GM23248 (cell line): ENCODE measurements around the gene KIZ. TPM values are rescaled to one million over a fixed set of nuclear protein-coding genes. Genes with fewer than 3 reads are reported as not detected.

Experiments used
- DNase-seq: peaks from one replicate; pipeline ENCODE4 v3.0.0-alpha.2; 2015
- H2AFZ ChIP-seq: fragments of 200-600 bp; sonication (generic); 2 replicates; pipeline ENCODE4 v1.6.1; 2016; ENCODE audit warnings: antibody characterized with exemption
- H3F3A ChIP-seq: fragments of 200-600 bp; sonication (generic); 2 replicates; pipeline ENCODE4 v1.6.1; 2016; ENCODE audit warnings: mild to moderate bottlenecking, antibody characterized with exemption, mixed run types; ENCODE audit not compliant: insufficient read depth
- H3K27ac ChIP-seq: fragments of 200-600 bp; sonication (generic); 2 replicates; pipeline ENCODE4 v1.5.1; 2016; ENCODE audit warnings: mild to moderate bottlenecking
- H3K27me3 ChIP-seq: fragments of 200-600 bp; sonication (generic); replicated peaks from 2 replicates; pipeline ENCODE4 v1.6.1; 2016; ENCODE audit warnings: mild to moderate bottlenecking; ENCODE audit not compliant: insufficient read depth
- H3K36me3 ChIP-seq: fragments of 200-600 bp; sonication (generic); 2 replicates; pipeline ENCODE4 v1.6.1; 2016; ENCODE audit warnings: low read depth, mild to moderate bottlenecking
- H3K4me1 ChIP-seq: fragments of 200-600 bp; sonication (generic); 2 replicates; pipeline ENCODE4 v1.6.1; 2016; ENCODE audit warnings: mild to moderate bottlenecking; ENCODE audit not compliant: insufficient read depth
- H3K4me2 ChIP-seq: fragments of 200-600 bp; sonication (generic); one replicate; pipeline ENCODE4 v1.6.1; 2016; ENCODE audit warnings: mild to moderate bottlenecking; ENCODE audit not compliant: unreplicated experiment
- H3K4me3 ChIP-seq: fragments of 200-600 bp; sonication (generic); 2 replicates; pipeline ENCODE4 v1.5.1; 2016; ENCODE audit warnings: mild to moderate bottlenecking
- H3K79me2 ChIP-seq: fragments of 200-600 bp; sonication (generic); 2 replicates; pipeline ENCODE4 v1.6.1; 2016; ENCODE audit warnings: mild to moderate bottlenecking; ENCODE audit not compliant: insufficient read depth
- H3K9ac ChIP-seq: fragments of 200-600 bp; sonication (generic); 2 replicates; pipeline ENCODE4 v1.6.1; 2016; ENCODE audit warnings: mild to moderate bottlenecking
- H3K9me2 ChIP-seq: fragments of 200-600 bp; sonication (generic); 2 replicates; pipeline ENCODE4 v1.6.1; 2016; ENCODE audit warnings: mixed run types, mild to moderate bottlenecking, moderate library complexity; ENCODE audit not compliant: insufficient read depth
- H3K9me3 ChIP-seq: fragments of 200-600 bp; sonication (generic); one replicate; pipeline ENCODE4 v1.6.1; 2017; ENCODE audit warnings: low read depth
- H4K20me1 ChIP-seq: fragments of 200-600 bp; sonication (generic); 2 replicates; pipeline ENCODE4 v1.6.0; 2016; ENCODE audit not compliant: insufficient read depth
- EZH2 ChIP-seq: fragments of 200-600 bp; sonication (generic); IDR thresholded peaks from 2 replicates; pipeline ENCODE4 v1.6.1; 2018; ENCODE audit warnings: antibody characterized with exemption, mild to moderate bottlenecking; ENCODE audit not compliant: insufficient read depth, poor library complexity, severe bottlenecking
- EZH2phosphoT487 ChIP-seq: fragments of 200-600 bp; sonication (generic); IDR thresholded peaks from 2 replicates; pipeline ENCODE4 v1.6.1; 2018; ENCODE audit warnings: antibody characterized with exemption, moderate library complexity, mild to moderate bottlenecking, low read depth; ENCODE audit not compliant: insufficient read depth
- WGBS, 2 experiments: methylation state at CpG; one replicate each; pipeline ENCODE4 v1.1.6; 2015 to 2017; ENCODE audit warnings: low lambda C conversion rate in 2 of 2, low coverage in 1 of 2; ENCODE audit errors: missing lambda C conversion rate in 2 of 2; 5-methylcytosine and 5-hydroxymethylcytosine counted together
- in situ Hi-C: fragments of 300-500 bp; cut with MboI; formaldehyde crosslinking; loops from 2 replicates; pipeline ENCODE4 v1.15.0; 2020
- polyA plus RNA-seq: library from polyadenylated mRNA; unstranded; fragments of >200 nt; fragmentation: Nextera tagmentation; extraction: Ambion mirVana; gene quantifications from 2 replicates; pipeline ENCODE4 v1.2.1, GENCODE V29; 2016
- total RNA-seq: library from RNA; depleted of rRNA; stranded (reverse); fragments of >200 nt; shearing (Covaris generic); gene quantifications from 2 replicates; pipeline ENCODE4 v1.2.3, GENCODE V29; 2014

The KIZ gene
- total and polyA plus RNA-seq, 2 experiments from 2014 or later: 15.4 to 24.5 TPM

- no peaks in the 10 kb centered on the region for H4K20me1 ChIP-seq
- H3K27me3 ChIP-seq: no peaks in the 10 kb centered on the region
- in situ Hi-C loops: no loop called here
- no peak overlapping the region for H3K4me2 ChIP-seq
- peaks cover 6% of the 10 kb centered on the region for H3K4me1 ChIP-seq
- peaks cover 6% of the 10 kb centered on the region; the same call in 1 of the 2 replicates for H3K36me3 ChIP-seq
- no peak overlapping the region for H3K9ac ChIP-seq
- no peaks in the 10 kb centered on the region for H3K9me3 ChIP-seq
- no peaks in the 10 kb centered on the region for H3K79me2 ChIP-seq
- no peak for DNase-seq
- no peak overlapping the region for H2AFZ ChIP-seq
- H3F3A ChIP-seq: peaks cover 18% of the 10 kb centered on the region; the same call in 1 of the 2 replicates
- H3K9me2 ChIP-seq: no peaks in the 10 kb centered on the region
- no peak overlapping the region for H3K4me3 ChIP-seq
- TF ChIP-seq EZH2phosphoT487 (no peak), EZH2 (no peak)
- 74 to 81% methylated on average over 2 of the region's 2 CpGs for WGBS, 2 experiments
- no peak overlapping the region for H3K27ac ChIP-seq
These were observed 48.8 kb downstream of the KIZ start for GRCh38 chr20:21174516-21175239.

- Histone ChIP-seq H3K27me3 (no peaks in the 10 kb centered on the region), H3K4me1 (peaks cover 12% of the 10 kb centered on the region), H3K9ac (no peak overlapping the region), H3K36me3 (peaks cover 6% of the 10 kb centered on the region; the same call in 1 of the 2 replicates), H3K9me3 (no peaks in the 10 kb centered on the region), H3K9me2 (no peaks in the 10 kb centered on the region), H3K79me2 (0 out of 2 replicates have a peak, but pooled peaks cover 3% of the 10 kb centered on the region), H3F3A (peaks cover 19% of the 10 kb centered on the region; the same call in 1 of the 2 replicates), H4K20me1 (no peaks in the 10 kb centered on the region), H3K4me2 (no peak overlapping the region), H3K4me3 (no peak overlapping the region), H2AFZ (no peak overlapping the region), H3K27ac (no peak overlapping the region)
- in situ Hi-C loops: no loop called here
- no peak for DNase-seq
- TF ChIP-seq EZH2 (no peak), EZH2phosphoT487 (no peak)
These were observed 49.6 kb downstream of the KIZ start for GRCh38 chr20:21175433-21175832.

- no peak overlapping the region for H3K4me3 ChIP-seq
- no peak for DNase-seq
- no peak overlapping the region for H2AFZ ChIP-seq
- in situ Hi-C loops: no loop called here
- H3K36me3 ChIP-seq: peaks cover 6% of the 10 kb centered on the region; the same call in 1 of the 2 replicates
- no peaks in the 10 kb centered on the region for H4K20me1 ChIP-seq
- H3K9me3 ChIP-seq: no peaks in the 10 kb centered on the region
- H3K4me2 ChIP-seq: no peak overlapping the region
- peaks cover 28% of the 10 kb centered on the region for H3F3A ChIP-seq
- no peaks in the 10 kb centered on the region for H3K27me3 ChIP-seq
- peaks cover 19% of the 10 kb centered on the region for H3K4me1 ChIP-seq
- TF ChIP-seq EZH2phosphoT487: no peak
- TF ChIP-seq EZH2: no peak
- H3K79me2 ChIP-seq: 0 out of 2 replicates have a peak, but pooled peaks cover 4% of the 10 kb centered on the region
- H3K9ac ChIP-seq: no peak overlapping the region
- no peak overlapping the region for H3K27ac ChIP-seq
- no peaks in the 10 kb centered on the region for H3K9me2 ChIP-seq
- WGBS, 2 experiments: 74 to 83% methylated on average over 2 of the region's 2 CpGs
These were observed 51.9 kb downstream of the KIZ start for GRCh38 chr20:21177767-21178166.

- peak; percentile 82 for DNase-seq
These were observed 53.9 kb downstream of the KIZ start for GRCh38 chr20:21179757-21180156.

More at GRCh38 chr20:21179757-21180156, 53.9 kb downstream of the KIZ start:
- H3K27ac ChIP-seq: peak overlapping the region; percentile 83
- no peaks in the 10 kb centered on the region for H3K9me2 ChIP-seq
- H4K20me1 ChIP-seq: no peaks in the 10 kb centered on the region
- H3F3A ChIP-seq: peaks cover 35% of the 10 kb centered on the region
- TF ChIP-seq EZH2 (no peak), EZH2phosphoT487 (no peak)
- 5 to 14% methylated on average over 2 of the region's 2 CpGs for WGBS, 2 experiments
- peak overlapping the region; percentile 48 for H2AFZ ChIP-seq
- H3K9me3 ChIP-seq: no peaks in the 10 kb centered on the region
- in situ Hi-C loops: no loop called here
- H3K79me2 ChIP-seq: 0 out of 2 replicates have a peak, but pooled peaks cover 4% of the 10 kb centered on the region
- H3K27me3 ChIP-seq: no peaks in the 10 kb centered on the region
- no peak overlapping the region; the same call in 1 of the 2 replicates for H3K4me3 ChIP-seq
- peak overlapping the region; percentile 52 for H3K4me2 ChIP-seq
- peaks cover 6% of the 10 kb centered on the region; the same call in 1 of the 2 replicates for H3K36me3 ChIP-seq
- H3K4me1 ChIP-seq: peaks cover 37% of the 10 kb centered on the region
- peak overlapping the region; percentile 62 for H3K9ac ChIP-seq
